Ascending aorta (tissue), 2 donors: ENCODE measurements around the gene AOPEP. TPM values are rescaled to one million over a fixed set of nuclear protein-coding genes. Genes with fewer than 3 reads are reported as not detected.
A peak's percentile ranks its signal among the peaks of the same experiment; 100 is the strongest.

ENCODE experiments used
- DNase-seq, 2 donors: peaks; one replicate each; pipeline ENCODE4 v3.0.0-alpha.2; 2019; ENCODE audit warnings: low spot score in 2 of 2
- H3K27ac ChIP-seq, 2 donors: fragments of 200-600 bp; sonication (generic); one replicate each; pipeline ENCODE4 v1.5.1; 2016 to 2017; ENCODE audit warnings: mild to moderate bottlenecking in 1 of 2
- H3K27me3 ChIP-seq: fragments of 200-600 bp; sonication (generic); one replicate; pipeline ENCODE4 v1.5.1; 2017
- H3K36me3 ChIP-seq, 2 donors: fragments of 200-600 bp; sonication (generic); one replicate each; pipeline ENCODE4 v1.5.1; 2016
- H3K4me1 ChIP-seq, 2 donors: fragments of 200-600 bp; sonication (generic); one replicate each; pipeline ENCODE4 v1.5.1; 2016 to 2017; ENCODE audit warnings: mild to moderate bottlenecking in 1 of 2
- H3K4me3 ChIP-seq, 2 donors: fragments of 200-600 bp; sonication (generic); one replicate each; pipeline ENCODE4 v1.5.1; 2016 to 2017; ENCODE audit warnings: mild to moderate bottlenecking in 1 of 2
- H3K9me3 ChIP-seq, 2 donors: fragments of 200-600 bp; sonication (generic); one replicate each; pipeline ENCODE4 v1.5.1; 2016
- CTCF ChIP-seq, 3 experiments: fragments of 200-600 bp in 2 of 3; fragments of 450-650 bp in 1 of 3; sonication (generic) in 2 of 3; IDR thresholded peaks; one replicate each; pipeline ENCODE4 v1.5.1; 2016 to 2019; ENCODE audit warnings: antibody characterized with exemption in 3 of 3, mild to moderate bottlenecking in 1 of 3, moderate library complexity in 1 of 3
- intact Hi-C: fragments of 100-400 bp; cut with DNase I; formaldehyde crosslinking; loops from one replicate; pipeline ENCODE4 v1.15.1; 2023
- total RNA-seq: library from RNA; depleted of rRNA; stranded (reverse); fragments of >200 nt; gene quantifications from one replicate; pipeline ENCODE4 v1.1.0, GENCODE V29; 2016

The AOPEP gene
- total RNA-seq, 1 donor from 2014 or later = 333 TPM

- Histone ChIP-seq H3K9me3 (no peaks in the 10 kb centered on the region), H3K4me1 (peaks cover 0 to 30% of the 10 kb centered on the region in 2 donors), H3K4me3 (no peak overlapping the region), H3K27ac (peak overlapping the region; percentile 79 to 81), H3K27me3 (no peaks in the 10 kb centered on the region), H3K36me3 (no peaks in the 10 kb centered on the region)
- no peak for DNase-seq
- no peak for TF ChIP-seq CTCF (IDR thresholded peaks at IDR 0.05)
- intact Hi-C loops = no loop called here
Observed at GRCh38 chr9:94819161-94819687, 92.7 kb downstream of the AOPEP start.

- no peaks in the 10 kb centered on the region for H3K36me3 ChIP-seq
- intact Hi-C loops = loop anchor here (5.0 to 10.0 kb wide), 2 partner anchors 81 to 96 kb away; partner anchors contain the start of gene AOPEP
- no peak for DNase-seq
- H3K4me1 ChIP-seq = peaks cover 5 to 44% of the 10 kb centered on the region in 2 donors
- no peak overlapping the region for H3K4me3 ChIP-seq
- H3K27me3 ChIP-seq = no peaks in the 10 kb centered on the region
- TF ChIP-seq CTCF (IDR thresholded peaks at IDR 0.05) = no peak
- H3K9me3 ChIP-seq = no peaks in the 10 kb centered on the region
- H3K27ac ChIP-seq = peak overlapping the region; percentile 82 to 89
Observed at GRCh38 chr9:94821098-94821887, 94.8 kb downstream of the AOPEP start.

GRCh38 chr9:94822273-94822672 lies 95.8 kb downstream of the AOPEP start:
- no peak for TF ChIP-seq CTCF (IDR thresholded peaks at IDR 0.05)
- Histone ChIP-seq H3K27ac (peak overlapping the region; percentile 82 to 89), H3K36me3 (no peaks in the 10 kb centered on the region), H3K4me3 (no peak overlapping the region), H3K9me3 (no peaks in the 10 kb centered on the region), H3K27me3 (no peaks in the 10 kb centered on the region), H3K4me1 (peaks cover 5 to 52% of the 10 kb centered on the region in 2 donors)
- no peak for DNase-seq
- intact Hi-C loops = loop anchor here (2.0 to 10.0 kb wide), 3 partner anchors 13 to 97 kb away; partner anchors contain the start of gene AOPEP

GRCh38 chr9:94823710-94824109 lies 97.2 kb downstream of the AOPEP start:
- TF ChIP-seq CTCF (IDR thresholded peaks at IDR 0.05) = no peak
- Histone ChIP-seq H3K27me3 (no peaks in the 10 kb centered on the region), H3K4me1 (peaks cover 5 to 55% of the 10 kb centered on the region in 2 donors), H3K4me3 (no peak overlapping the region), H3K9me3 (no peaks in the 10 kb centered on the region), H3K27ac (peak overlapping the region; percentile 82 to 89), H3K36me3 (no peaks in the 10 kb centered on the region)
- DNase-seq = no peak
- intact Hi-C loops = loop anchor here (2.0 to 10.0 kb wide), 3 partner anchors 15 to 99 kb away; partner anchors contain the start of gene AOPEP

GRCh38 chr9:94824411-94824810 lies 97.9 kb downstream of the AOPEP start:
- H3K4me3 ChIP-seq = peak overlapping the region in 1 of 2 donors; percentile 15
- peak overlapping the region; percentile 82 to 89 for H3K27ac ChIP-seq
- TF ChIP-seq CTCF (IDR thresholded peaks at IDR 0.05) = no peak
- intact Hi-C loops = loop anchor here (5.0 to 10.0 kb wide), 2 partner anchors 78 to 100 kb away; partner anchors contain the start of gene AOPEP
- no peak for DNase-seq
- peaks cover 5 to 50% of the 10 kb centered on the region in 2 donors for H3K4me1 ChIP-seq
- no peaks in the 10 kb centered on the region for H3K27me3 ChIP-seq
- H3K9me3 ChIP-seq = no peaks in the 10 kb centered on the region
- H3K36me3 ChIP-seq = no peaks in the 10 kb centered on the region
